ENCODE data around the gene ASS1.

ASS1 gene

GRCh38 chr9:130542038-130542437 lies 97.3 kb downstream of the ASS1 start:
- TF ChIP-seq CTCF (conservative IDR thresholded peaks at IDR 0.05; ENCODE audit: low read depth, low read length) = no peak
- DNase-seq (ENCODE audit: low read depth) = no peak
- no peak overlapping the region for H3K4me3 ChIP-seq (ENCODE audit: low read depth, low read length)

- no peak overlapping the region for H3K4me3 ChIP-seq (ENCODE audit: low read depth, low read length)
- no peak for TF ChIP-seq CTCF (conservative IDR thresholded peaks at IDR 0.05; ENCODE audit: low read depth, low read length)
- DNase-seq (ENCODE audit: low read depth) = no peak
These were observed 97.9 kb downstream of the ASS1 start for GRCh38 chr9:130542457-130543228.

- no peak for DNase-seq (ENCODE audit: low read depth)
- no peak for TF ChIP-seq CTCF (conservative IDR thresholded peaks at IDR 0.05; ENCODE audit: low read depth, low read length)
- no peak overlapping the region for H3K4me3 ChIP-seq (ENCODE audit: low read depth, low read length)
These were observed 98.6 kb downstream of the ASS1 start for GRCh38 chr9:130543368-130543767.

DNA sequence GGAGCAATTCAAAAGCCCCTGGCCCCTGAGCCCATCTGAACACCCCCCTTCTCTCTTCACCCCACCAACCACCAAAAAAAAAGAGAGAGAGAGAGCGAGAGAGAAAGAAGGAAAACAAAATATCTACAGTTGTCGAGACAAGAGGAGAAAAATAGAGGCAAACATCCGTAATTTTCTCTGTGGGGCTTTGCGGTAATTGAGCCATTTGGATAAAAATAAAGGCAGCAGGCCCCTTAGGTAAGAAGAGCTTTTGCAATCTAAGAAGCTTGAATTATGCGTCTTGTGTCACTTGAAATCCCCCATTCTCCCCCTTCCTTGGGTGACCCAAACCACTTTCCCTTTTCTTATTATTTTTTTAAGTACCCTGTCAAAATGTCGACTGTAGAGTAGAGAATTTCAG lies 99.1 kb downstream of the ASS1 start:
- no peak for DNase-seq (ENCODE audit: low read depth)
- H3K4me3 ChIP-seq (ENCODE audit: low read depth, low read length) = no peak overlapping the region
- TF ChIP-seq CTCF (conservative IDR thresholded peaks at IDR 0.05; ENCODE audit: low read depth, low read length) = no peak

- no peak overlapping the region for H3K4me3 ChIP-seq (ENCODE audit: low read depth, low read length)
- no peak for TF ChIP-seq CTCF (conservative IDR thresholded peaks at IDR 0.05; ENCODE audit: low read depth, low read length)
- DNase-seq (ENCODE audit: low read depth) = no peak
These were observed 99.6 kb downstream of the ASS1 start for GRCh38 chr9:130544364-130544763.

- H3K4me3 ChIP-seq (ENCODE audit: low read depth, low read length) = no peak overlapping the region
- TF ChIP-seq CTCF (conservative IDR thresholded peaks at IDR 0.05; ENCODE audit: low read depth, low read length) = no peak
- no peak for DNase-seq (ENCODE audit: low read depth)
These were observed 103.3 kb downstream of the ASS1 start for GRCh38 chr9:130548103-130548502.

DNA sequence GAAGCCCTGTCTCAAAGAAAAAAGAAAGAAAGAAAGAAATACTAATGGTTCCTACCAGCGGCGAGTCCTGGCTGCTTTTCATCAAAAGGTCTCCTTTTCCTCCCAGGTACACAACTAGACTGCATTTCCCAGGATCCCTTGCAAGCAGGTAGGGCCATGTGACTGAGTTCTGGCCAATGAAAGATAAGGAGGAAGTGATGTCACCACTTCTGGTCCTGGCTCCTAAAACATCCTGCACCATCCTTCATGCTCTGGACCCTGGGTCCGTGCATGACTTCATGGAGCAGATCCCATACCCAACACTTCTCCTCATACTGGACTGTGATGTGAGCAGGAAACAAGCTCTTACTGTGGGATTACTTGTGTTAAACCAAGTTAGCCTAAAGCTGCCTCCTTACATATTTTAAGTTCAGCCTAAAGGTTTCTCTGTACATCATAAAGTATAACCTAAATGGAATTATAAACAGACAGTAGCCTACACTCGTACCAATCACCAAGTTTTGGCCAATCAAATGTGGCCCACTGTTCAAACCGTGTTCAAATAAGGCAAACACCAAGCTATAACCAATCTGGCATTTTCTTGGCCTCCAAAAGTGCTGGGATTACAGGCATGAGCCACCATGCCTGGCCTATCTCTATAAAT lies 104.5 kb downstream of the ASS1 start:
- no peak overlapping the region for H3K4me3 ChIP-seq (ENCODE audit: low read depth, low read length)
- DNase-seq (ENCODE audit: low read depth) = no peak
- no peak for TF ChIP-seq CTCF (conservative IDR thresholded peaks at IDR 0.05; ENCODE audit: low read depth, low read length)

Data from choroid plexus epithelial cell (primary cell).